HG02970 (cell line): Measurements from ENCODE around the gene TBC1D10B.

ENCODE experiments used
- ATAC-seq: cut with Tn5 transposase; IDR thresholded peaks from one replicate; pipeline ENCODE4 v1.9.1; 2021; ENCODE audit warnings: mild to moderate bottlenecking, moderate library complexity, moderate number of reproducible peaks; ENCODE audit not compliant: unreplicated experiment, low FRiP score

TBC1D10B gene

DNA sequence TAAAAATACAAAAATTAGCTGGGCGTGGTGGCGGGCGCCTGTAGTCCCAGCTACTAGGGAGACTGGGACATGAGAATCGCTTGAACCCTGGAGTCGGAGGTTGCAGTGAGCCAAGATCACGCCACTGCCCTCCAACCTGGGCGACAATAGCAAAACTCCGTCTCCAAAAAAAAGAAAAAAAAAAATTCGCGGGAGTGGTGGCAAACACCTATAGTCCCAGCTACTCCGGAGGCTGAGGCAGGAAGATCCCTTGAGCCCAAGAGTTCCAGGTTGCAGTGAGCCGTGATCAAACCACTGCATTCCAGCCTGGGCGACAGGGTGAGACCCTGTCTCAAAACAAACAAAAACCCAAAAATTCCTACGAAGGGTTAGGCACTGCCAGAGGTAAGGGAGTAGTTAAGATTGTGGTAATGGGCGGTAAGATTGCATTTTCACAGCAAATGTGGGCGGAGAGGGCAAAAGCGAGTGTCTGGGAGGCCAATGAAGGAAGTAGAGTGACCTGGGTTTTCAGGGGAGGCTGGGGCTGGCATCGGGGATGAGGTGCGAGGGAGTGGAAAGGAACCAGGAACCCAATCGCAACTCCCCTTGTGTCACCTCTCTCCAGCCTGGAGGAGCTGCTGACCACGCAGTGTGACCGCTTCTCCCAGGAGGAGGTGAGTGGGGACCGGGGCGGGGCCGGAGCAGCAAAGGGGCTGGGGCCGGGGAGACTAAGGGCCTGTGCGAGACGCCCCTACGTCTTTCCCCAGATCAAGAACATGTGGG lies 6.9 kb upstream of the TBC1D10B start:
- ATAC-seq, result no peak

- ATAC-seq, result no peak
Observed at GRCh38 chr16:30376461-30376902, 6.2 kb upstream of the TBC1D10B start.

DNA sequence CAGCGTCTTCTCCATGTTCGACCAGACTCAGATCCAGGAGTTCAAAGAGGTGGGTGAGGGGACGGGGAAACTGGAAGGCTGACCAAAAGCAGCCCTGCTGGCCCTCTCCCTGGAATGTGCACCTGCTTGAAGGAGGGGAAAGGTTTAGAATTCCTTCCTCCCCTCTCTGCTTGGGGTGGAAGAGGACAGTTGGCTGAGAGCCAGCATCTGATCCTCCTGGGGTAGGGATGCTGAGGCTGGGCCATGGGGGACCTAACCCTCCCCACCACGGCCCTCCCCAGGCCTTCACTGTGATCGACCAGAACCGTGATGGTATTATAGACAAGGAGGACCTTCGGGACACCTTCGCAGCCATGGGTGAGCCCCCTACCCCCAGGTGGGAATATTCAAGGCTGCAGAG lies 5.6 kb upstream of the TBC1D10B start:
- ATAC-seq, result no peak

DNA sequence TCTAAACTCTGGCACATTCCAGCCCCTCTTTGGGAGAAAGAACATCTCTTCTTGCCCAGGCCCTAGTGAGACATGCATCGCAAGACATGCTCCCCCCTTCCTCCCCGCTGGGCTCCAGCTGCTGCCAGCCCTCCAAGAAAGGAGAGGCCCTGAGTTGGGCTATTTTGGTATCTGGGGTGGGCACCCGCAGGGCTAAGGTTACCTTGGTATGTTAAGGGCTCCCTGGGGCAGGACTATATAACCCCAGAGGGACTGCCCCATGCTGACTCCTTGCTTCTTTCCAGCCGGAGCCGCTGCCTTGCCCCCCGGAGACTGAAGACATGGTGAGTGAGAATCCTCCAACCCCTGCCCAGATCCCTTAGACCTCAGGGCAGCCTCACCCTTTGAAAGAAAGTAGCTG lies 4.2 kb upstream of the TBC1D10B start, which contains the start of gene MYL11:
Gene MYL11, plus strand, starts transcription at position 265 of the 400 bp plus-strand sequence. Its CDS starts 56 bp downstream, at position 321.
- no peak for ATAC-seq

DNA sequence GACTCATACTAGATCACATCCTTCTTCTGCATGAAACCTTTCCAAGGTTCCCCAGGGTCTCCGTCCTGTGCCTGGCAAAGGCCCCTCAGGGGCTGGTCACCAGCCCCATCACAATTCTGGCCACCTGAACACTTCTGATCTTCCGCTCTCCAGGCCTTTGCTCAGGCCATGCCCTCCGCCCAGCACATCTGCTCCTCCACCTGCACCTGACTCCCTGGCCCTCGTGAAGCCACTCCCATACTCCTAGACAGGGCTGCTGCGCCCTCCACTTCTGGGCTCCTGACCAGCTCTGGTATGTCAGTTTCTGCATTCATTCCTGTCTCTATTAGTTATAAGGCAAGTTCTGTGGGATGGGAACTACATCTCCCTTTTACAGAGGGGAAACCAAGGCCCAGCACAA lies 2.4 kb upstream of the TBC1D10B start:
- no peak for ATAC-seq

DNA sequence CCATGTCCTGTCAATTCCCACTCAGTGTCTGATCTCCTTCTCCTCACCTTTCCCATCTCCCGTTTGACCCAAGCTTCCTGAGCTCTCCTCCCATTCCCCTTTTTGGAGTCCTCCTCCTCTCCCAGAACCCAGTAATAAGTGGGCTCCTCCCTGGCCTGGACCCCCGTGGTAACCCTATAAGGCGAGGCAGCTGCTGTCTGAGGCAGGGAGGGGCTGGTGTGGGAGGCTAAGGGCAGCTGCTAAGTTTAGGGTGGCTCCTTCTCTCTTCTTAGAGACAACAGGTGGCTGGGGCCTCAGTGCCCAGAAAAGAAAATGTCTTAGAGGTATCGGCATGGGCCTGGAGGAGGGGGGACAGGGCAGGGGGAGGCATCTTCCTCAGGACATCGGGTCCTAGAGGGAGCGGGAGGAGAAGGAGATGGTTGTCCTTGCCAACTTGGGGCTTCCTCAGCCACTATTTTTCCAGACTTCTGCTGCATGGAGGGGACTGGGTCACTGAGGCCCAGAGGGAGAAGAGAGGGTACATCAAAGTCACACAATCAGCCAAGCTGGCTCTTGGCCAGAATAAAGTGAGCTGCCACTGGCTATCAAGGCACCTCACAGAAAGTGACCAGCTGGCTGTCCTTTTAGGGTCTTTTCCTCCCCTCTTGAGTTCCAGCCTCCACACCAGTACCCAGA lies 1.9 kb upstream of the TBC1D10B start:
- ATAC-seq, result no peak

DNA sequence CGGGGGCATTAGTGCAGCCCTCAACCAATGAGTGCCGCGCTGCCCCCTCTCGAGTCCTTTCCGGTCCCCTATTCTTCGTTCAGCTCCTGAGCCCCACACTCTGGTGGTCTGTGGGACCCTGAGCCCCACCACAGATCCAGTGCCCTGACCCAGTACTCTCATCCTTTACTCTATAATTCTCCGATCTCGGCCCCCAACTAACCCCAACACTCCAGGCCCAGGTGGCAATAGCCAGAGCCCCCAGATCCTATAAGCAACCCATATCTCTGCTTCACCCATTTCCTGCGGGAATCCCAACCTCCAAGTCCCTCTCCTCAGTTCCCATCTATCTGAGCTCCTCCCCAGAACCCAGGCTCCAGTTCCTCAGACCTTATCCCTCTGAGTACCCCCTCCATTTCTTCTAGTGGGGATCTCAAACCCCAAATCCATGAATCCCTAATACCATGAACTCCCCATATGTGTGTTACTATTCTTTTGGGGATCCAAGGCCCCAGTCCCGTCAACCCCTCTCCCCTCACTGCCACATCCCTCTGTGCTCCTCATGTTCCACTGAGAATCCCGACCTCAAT lies 1.0 kb upstream of the TBC1D10B start:
- no peak for ATAC-seq

GRCh38 chr16:30369938-30370455 lies 297 bp downstream of the TBC1D10B start:
- no peak for ATAC-seq

- no peak for ATAC-seq
Observed at GRCh38 chr16:30369091-30369937, 980 bp downstream of the TBC1D10B start.

- ATAC-seq, result no peak
Observed at GRCh38 chr16:30368792-30369090, 1.6 kb downstream of the TBC1D10B start.

- no peak for ATAC-seq
Observed at GRCh38 chr16:30368122-30368791, 2.0 kb downstream of the TBC1D10B start.

DNA sequence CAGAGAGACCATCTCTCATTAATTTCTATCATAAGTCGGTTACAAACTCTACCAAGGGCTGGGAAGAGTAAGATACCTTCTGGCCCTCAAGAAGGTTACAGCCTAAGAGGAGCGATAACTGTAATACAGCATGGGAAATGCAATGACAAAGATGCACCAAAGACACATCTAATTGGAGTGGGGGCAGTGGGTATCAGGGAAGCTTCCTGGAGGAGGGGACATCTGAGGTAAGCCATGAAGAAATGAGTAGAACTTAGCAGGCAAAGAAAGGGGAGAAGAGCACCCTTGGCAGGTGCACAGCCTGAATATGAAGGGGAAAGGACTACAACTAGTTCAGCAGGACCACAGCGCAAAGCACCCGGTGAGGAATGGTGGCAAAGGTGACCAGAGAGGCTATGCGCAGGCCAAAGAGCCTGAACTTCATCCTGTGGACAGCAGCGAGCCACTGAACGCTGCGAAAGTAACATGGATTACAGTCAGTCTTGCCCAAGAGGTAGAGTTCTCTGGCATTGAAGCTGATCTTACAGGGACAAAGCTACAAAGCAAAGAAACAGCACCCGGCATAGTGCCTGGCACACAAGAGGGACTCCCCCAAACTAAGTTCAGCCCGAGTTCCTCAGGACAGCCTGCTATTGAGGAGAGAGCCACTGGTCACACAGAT lies 2.8 kb downstream of the TBC1D10B start:
- no peak for ATAC-seq

- no peak for ATAC-seq
Observed at GRCh38 chr16:30366511-30366910, 3.8 kb downstream of the TBC1D10B start.

GRCh38 chr16:30365200-30365599 lies 5.1 kb downstream of the TBC1D10B start:
- ATAC-seq, result no peak

DNA sequence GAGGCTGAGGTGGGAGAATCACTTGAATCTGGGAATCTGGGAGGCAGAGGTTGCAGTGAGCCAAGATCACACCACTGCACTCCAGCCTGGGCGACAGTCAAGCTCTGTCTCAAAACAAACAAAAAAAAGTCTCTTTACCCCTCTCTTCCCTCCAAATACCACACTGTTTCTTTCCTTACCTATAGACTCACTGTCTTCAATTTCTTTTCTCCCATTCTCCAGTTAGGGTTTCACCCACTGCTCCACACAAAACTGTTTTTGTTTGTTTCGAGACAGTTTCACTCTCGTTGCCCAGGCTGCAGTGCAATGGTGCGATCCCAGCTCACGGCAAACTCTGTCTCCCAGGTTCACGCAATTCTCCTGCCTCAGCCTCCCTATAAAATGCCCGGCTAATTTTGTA lies 9.1 kb downstream of the TBC1D10B start:
- ATAC-seq, result no peak

- ATAC-seq, result no peak
Observed at GRCh38 chr16:30359871-30360170, 10.5 kb downstream of the TBC1D10B start.

DNA sequence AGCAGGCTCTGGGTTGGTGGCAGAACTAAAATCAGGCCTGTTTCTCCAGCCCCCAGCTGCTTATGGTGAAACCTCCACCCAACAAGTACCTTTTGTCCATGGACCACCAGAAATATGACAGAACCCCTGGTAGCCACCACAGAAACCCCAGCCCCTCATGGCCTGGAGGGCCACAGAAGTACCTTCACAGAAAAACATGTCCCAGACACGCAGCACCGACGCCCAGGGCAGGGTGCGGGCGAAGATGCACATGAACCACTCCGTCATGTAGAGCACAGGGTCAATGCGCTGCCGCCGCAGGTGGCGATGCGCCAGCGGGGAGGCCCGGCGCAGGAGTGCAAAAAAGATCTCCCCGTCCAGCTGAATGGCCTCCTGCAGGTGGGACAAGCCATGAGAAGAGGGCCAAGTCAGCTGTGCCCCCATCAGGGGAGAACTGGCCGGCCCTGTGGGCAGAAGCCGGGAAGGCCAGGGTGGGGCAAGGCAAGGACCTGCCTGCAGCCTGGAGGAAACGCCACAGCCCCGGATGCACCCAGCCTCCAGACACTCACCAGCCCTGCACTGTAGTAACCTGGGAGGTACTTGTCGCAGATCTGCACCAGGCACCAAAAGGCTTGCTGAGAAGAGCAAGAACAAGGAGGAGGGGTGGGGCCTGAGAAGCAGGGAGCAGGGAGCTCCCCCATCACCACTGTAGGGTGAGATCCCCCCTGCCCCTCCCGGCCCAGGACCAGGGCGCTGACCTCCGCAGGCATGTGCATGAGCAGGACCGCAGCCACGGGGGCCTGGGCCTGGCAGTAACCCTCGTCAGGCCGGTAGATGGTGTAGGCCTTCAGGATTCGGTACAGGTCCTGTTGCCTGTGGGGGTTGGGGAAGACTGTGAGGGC lies 11.1 kb downstream of the TBC1D10B start:
- ATAC-seq, result no peak

DNA sequence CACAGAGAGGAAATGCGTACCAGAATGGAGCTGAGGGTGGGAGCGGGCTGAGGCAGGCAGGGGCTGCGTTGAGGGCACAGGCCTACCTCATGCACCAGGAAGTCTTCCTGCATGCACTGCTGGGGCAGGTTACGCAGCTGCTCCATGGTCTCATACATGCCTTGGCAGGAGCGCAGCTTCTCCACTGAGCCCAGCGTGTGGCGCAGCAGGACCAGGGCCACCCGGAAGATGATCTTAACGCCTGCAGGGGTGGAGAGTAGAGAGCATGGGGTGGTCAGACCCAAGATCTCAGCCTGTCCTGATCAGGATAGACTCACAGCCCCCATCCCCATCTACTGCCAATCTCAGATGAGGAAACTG lies 11.7 kb downstream of the TBC1D10B start:
- ATAC-seq, result no peak
